WTC11 (cell line): ENCODE results near the gene ARHGAP42.

Source experiments
- IRF1 ChIP-seq: sonication (generic); formaldehyde crosslinking; IDR thresholded peaks from 2 replicates; pipeline ENCODE4 v1.8.0; 2023; ENCODE audit warnings: missing genetic modification reagents
- TF ChIP-seq, protein P1 (sequence below): sonication (generic); formaldehyde crosslinking; IDR thresholded peaks from 2 replicates; pipeline ENCODE4 v1.8.1; 2022; ENCODE audit warnings: mild to moderate bottlenecking, moderate library complexity, missing genetic modification reagents

GRCh38 chr11:100640071-100640470, 47.0 kb upstream of the ARHGAP42 start:
- TF ChIP-seq, protein P1, sequence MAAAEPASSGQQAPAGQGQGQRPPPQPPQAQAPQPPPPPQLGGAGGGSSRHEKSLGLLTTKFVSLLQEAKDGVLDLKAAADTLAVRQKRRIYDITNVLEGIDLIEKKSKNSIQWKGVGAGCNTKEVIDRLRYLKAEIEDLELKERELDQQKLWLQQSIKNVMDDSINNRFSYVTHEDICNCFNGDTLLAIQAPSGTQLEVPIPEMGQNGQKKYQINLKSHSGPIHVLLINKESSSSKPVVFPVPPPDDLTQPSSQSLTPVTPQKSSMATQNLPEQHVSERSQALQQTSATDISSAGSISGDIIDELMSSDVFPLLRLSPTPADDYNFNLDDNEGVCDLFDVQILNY (CRISPR knock-in tag): no peak
- no peak for TF ChIP-seq IRF1 (CRISPR knock-in tag)
